ENCODE measurements around the gene CDKN1C.

CDKN1C gene

GRCh38 chr11:2857918-2858317 lies 27.7 kb downstream of the CDKN1C start:
- H3K4me3 ChIP-seq (ENCODE audit: low read depth, low read length) = no peak overlapping the region
- in situ Hi-C loops (cut with HindIII; ENCODE audit: low sequenced_read_pairs) = no loop called here
- DNase-seq (ENCODE audit: low read depth, low spot score) = no peak
- no peak for TF ChIP-seq CTCF (IDR thresholded peaks at IDR 0.05; ENCODE audit: low read depth, low read length)

GRCh38 chr11:2857276-2857675 lies 28.3 kb downstream of the CDKN1C start:
- TF ChIP-seq CTCF (IDR thresholded peaks at IDR 0.05; ENCODE audit: low read depth, low read length) = no peak
- in situ Hi-C loops (cut with HindIII; ENCODE audit: low sequenced_read_pairs) = no loop called here
- DNase-seq (ENCODE audit: low read depth, low spot score) = no peak
- no peak overlapping the region for H3K4me3 ChIP-seq (ENCODE audit: low read depth, low read length)

- no peak for DNase-seq (ENCODE audit: low read depth, low spot score)
- no peak overlapping the region for H3K4me3 ChIP-seq (ENCODE audit: low read depth, low read length)
- TF ChIP-seq CTCF (IDR thresholded peaks at IDR 0.05; ENCODE audit: low read depth, low read length) = no peak
- in situ Hi-C loops (cut with HindIII; ENCODE audit: low sequenced_read_pairs) = no loop called here
These were observed 30.4 kb downstream of the CDKN1C start for GRCh38 chr11:2855162-2855561.

- in situ Hi-C loops (cut with HindIII; ENCODE audit: low sequenced_read_pairs) = no loop called here
- no peak for DNase-seq (ENCODE audit: low read depth, low spot score)
- no peak for TF ChIP-seq CTCF (IDR thresholded peaks at IDR 0.05; ENCODE audit: low read depth, low read length)
- no peak overlapping the region for H3K4me3 ChIP-seq (ENCODE audit: low read depth, low read length)
These were observed 31.5 kb downstream of the CDKN1C start for GRCh38 chr11:2853997-2854560.

- in situ Hi-C loops (cut with HindIII; ENCODE audit: low sequenced_read_pairs) = no loop called here
- no peak overlapping the region for H3K4me3 ChIP-seq (ENCODE audit: low read depth, low read length)
- TF ChIP-seq CTCF (IDR thresholded peaks at IDR 0.05; ENCODE audit: low read depth, low read length) = no peak
- no peak for DNase-seq (ENCODE audit: low read depth, low spot score)
These were observed 32.2 kb downstream of the CDKN1C start for GRCh38 chr11:2853401-2853800.

GRCh38 chr11:2849994-2850770 lies 35.4 kb downstream of the CDKN1C start:
- DNase-seq (ENCODE audit: low read depth, low spot score) = no peak
- in situ Hi-C loops (cut with HindIII; ENCODE audit: low sequenced_read_pairs) = no loop called here
- H3K4me3 ChIP-seq (ENCODE audit: low read depth, low read length) = no peak overlapping the region
- TF ChIP-seq CTCF (IDR thresholded peaks at IDR 0.05; ENCODE audit: low read depth, low read length) = no peak
